DMS153 treated with DMSO at 0.1 percent for 48 hours (cell line): ENCODE measurements around the gene GUK1.

Experiments
- DNase-seq: peaks from one replicate; lab custom pipeline; 2025; ENCODE audit not compliant: unreplicated experiment; lab: John Stamatoyannopoulos, UW

Gene GUK1

GRCh38 chr1:228139931-228140723 is at the start of gene GUK1:
Gene GUK1 (plus strand): TSS chr1:228140279. CDS start chr1:228140303, 24 bp downstream.
- DNase-seq, result peak; percentile 99

GRCh38 chr1:228090613-228091081 is 49.4 kb upstream of the GUK1 start:
- DNase-seq, result no peak

GRCh38 chr1:228091084-228091483 is 49.0 kb upstream of the GUK1 start:
- no peak for DNase-seq

- DNase-seq, result no peak
Observed at GRCh38 chr1:228092342-228093049, 47.6 kb upstream of the GUK1 start.

GRCh38 chr1:228093050-228093906 is 46.8 kb upstream of the GUK1 start:
- DNase-seq, result no peak

GRCh38 chr1:228094432-228095016 is 45.6 kb upstream of the GUK1 start:
- DNase-seq, result no peak

GRCh38 chr1:228095161-228095560 is 44.9 kb upstream of the GUK1 start:
- DNase-seq, result no peak

GRCh38 chr1:228095938-228096337 is 44.1 kb upstream of the GUK1 start:
- DNase-seq, result no peak

- no peak for DNase-seq
Observed at GRCh38 chr1:228096416-228097332, 43.4 kb upstream of the GUK1 start.

- DNase-seq, result no peak
Observed at GRCh38 chr1:228097333-228098081, 42.6 kb upstream of the GUK1 start.

- DNase-seq, result no peak
Observed at GRCh38 chr1:228098323-228098931, 41.7 kb upstream of the GUK1 start.

- no peak for DNase-seq
Observed at GRCh38 chr1:228099331-228099732, 40.7 kb upstream of the GUK1 start.

- DNase-seq, result no peak
Observed at GRCh38 chr1:228100822-228101613, 39.1 kb upstream of the GUK1 start.

- DNase-seq, result no peak
Observed at GRCh38 chr1:228101614-228101993, 38.5 kb upstream of the GUK1 start.

GRCh38 chr1:228101994-228102790 is 37.9 kb upstream of the GUK1 start:
- DNase-seq, result no peak

GRCh38 chr1:228102791-228103620 is 37.1 kb upstream of the GUK1 start, which contains the start of gene C1orf35:
Gene C1orf35 (minus strand): TSS chr1:228103325. CDS start chr1:228103227, 98 bp downstream.
- peak; percentile 89 for DNase-seq
